Omental fat pad (tissue), 4 donors: ENCODE measurements around the gene FABP7. TPM values are rescaled to one million over a fixed set of nuclear protein-coding genes. Genes with fewer than 3 reads are reported as not detected.

Experiments
- ATAC-seq: fragments of 150-250 bp; one replicate; pipeline ENCODE4 v1.9.1; 2016; ENCODE audit warnings: mild to moderate bottlenecking, moderate library complexity; ENCODE audit not compliant: low FRiP score
- DNase-seq: peaks from one replicate; pipeline ENCODE4 v3.0.0-alpha.2; 2019; ENCODE audit warnings: low spot score
- CTCF ChIP-seq, 3 donors: fragments of 450-650 bp; IDR thresholded peaks; one replicate each; pipeline ENCODE4 v1.5.1; 2016 to 2017; ENCODE audit warnings: antibody characterized with exemption in 3 of 3, mild to moderate bottlenecking in 3 of 3, moderate library complexity in 2 of 3
- total RNA-seq, 4 donors: library from RNA; depleted of rRNA; stranded (reverse); fragments of >200 nt; gene quantifications; one replicate each; pipeline ENCODE4 v1.1.0, GENCODE V29; 2016

Gene FABP7
- total RNA-seq, 4 donors from 2014 or later, result not detected

GRCh38 chr6:122797537-122797936 lies 18.0 kb downstream of the FABP7 start:
- no peak for TF ChIP-seq CTCF (IDR thresholded peaks at IDR 0.05)
- no peak for ATAC-seq
- no peak for DNase-seq

DNA sequence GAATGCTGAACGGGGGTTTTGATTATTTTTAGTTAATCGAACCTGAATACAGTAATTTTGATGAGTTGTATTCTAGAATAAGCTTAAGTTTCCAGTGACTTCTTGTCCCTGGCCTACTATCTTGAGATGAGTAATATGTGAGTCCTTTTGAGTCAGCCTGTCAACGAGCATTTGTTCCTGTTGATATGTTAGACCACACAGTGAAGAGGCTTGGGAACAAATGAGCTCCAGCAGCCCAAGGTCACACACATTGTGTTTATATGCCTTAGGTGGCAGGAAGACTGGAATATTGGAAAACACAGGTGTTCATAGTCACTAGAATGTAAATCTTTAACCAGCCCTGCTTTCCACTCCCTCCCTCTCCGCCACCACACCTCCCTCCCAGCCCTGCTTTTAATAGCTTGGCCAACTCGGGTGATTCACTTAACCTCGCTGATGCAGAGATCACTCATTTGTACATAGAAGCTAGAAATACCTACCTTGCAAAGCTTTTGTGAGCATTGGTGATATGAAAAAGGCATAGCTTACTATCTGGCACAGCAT lies 18.7 kb downstream of the FABP7 start:
- DNase-seq, result no peak
- no peak for ATAC-seq
- no peak for TF ChIP-seq CTCF (IDR thresholded peaks at IDR 0.05)

GRCh38 chr6:122799140-122799745 lies 19.7 kb downstream of the FABP7 start:
- no peak for TF ChIP-seq CTCF (IDR thresholded peaks at IDR 0.05)
- ATAC-seq (no peak), DNase-seq (no peak)

DNA sequence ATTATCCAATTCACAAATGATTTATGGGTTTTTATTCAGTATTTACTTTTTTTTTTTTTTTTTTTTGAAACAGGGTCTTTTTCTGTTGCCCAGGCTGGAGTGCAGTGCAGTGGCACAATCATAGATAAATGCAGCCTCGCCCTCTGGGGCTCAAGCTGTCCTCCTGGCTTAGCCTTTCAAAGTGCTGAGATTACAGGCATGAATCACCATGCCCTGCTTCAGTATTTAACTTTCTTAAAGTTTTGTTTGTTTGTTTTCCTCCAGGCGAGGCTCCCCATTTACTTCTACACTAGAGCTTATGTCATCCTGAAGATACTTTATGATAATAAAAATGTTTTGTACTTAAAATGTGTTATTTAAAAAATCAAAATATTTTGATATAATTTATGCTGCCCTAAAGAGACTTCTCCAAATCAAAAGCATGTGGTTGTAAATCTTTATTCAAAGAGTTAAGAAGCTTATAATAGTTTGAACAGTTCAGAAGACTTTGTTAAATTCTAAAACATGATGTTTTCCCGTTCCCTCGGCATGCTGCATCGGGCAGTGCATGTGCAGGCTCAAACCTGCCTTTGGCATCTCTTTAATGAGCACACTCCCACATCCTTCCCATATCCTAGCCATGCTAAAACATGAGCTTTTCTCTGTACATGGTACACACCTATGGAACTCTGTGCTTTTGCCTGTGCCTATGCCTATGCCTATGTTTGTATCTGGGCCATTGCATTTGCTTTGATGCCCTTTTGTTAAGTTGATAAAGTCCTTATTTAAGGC lies 20.6 kb downstream of the FABP7 start:
- no peak for ATAC-seq
- no peak for TF ChIP-seq CTCF (IDR thresholded peaks at IDR 0.05)
- no peak for DNase-seq

GRCh38 chr6:122800906-122801305 lies 21.4 kb downstream of the FABP7 start:
- no peak for TF ChIP-seq CTCF (IDR thresholded peaks at IDR 0.05)
- DNase-seq (no peak), ATAC-seq (no peak)

- TF ChIP-seq CTCF (IDR thresholded peaks at IDR 0.05), result no peak
- ATAC-seq (no peak), DNase-seq (no peak)
Observed at GRCh38 chr6:122801397-122801796, 21.9 kb downstream of the FABP7 start.
